C4-2B (cell line): ENCODE results near the gene CLIP2.

Source experiments
- CTCF ChIP-seq: fragments of 450-650 bp; conservative IDR thresholded peaks from 2 replicates; pipeline ENCODE4 v1.5.1; 2017; ENCODE audit warnings: mild to moderate bottlenecking
- ZFX ChIP-seq: fragments of 450-650 bp; IDR thresholded peaks from 2 replicates; pipeline ENCODE4 v1.6.1; 2017

- TF ChIP-seq CTCF: no peak
- no peak for TF ChIP-seq ZFX
Observed at GRCh38 chr7:74263399-74264120, 25.6 kb upstream of the CLIP2 start.
